Pancreas (tissue), 10 donors: ENCODE measurements around the gene SNX5. TPM values are rescaled to one million over a fixed set of nuclear protein-coding genes. Genes with fewer than 3 reads are reported as not detected.
A peak's percentile ranks its signal among the peaks of the same experiment; 100 is the strongest.

Source experiments
- ATAC-seq, 4 donors: fragments of 200-7000 bp; cut with Tn5 transposase; one replicate each; pipeline versions ENCODE4 v1.8.0 to v1.9.1; 2020; ENCODE audit warnings: mild to moderate bottlenecking in 4 of 4, moderate library complexity in 4 of 4
- DNase-seq, 6 donors: peaks; one replicate each; pipeline ENCODE4 v3.0.0-alpha.2; 2020
- FAIRE-seq: peaks from 2 replicates; lab custom pipeline; 2012; peaks lifted over from hg19 to GRCh38; lab: Jason Lieb, UNC
- H3K27ac ChIP-seq, 4 donors: fragments of 200-600 bp; sonication (generic); 1 replicate in 3 of 4; 2 replicates in 1 of 4; pipeline versions ENCODE4 v1.5.0 to v1.8.0; 2020
- H3K27me3 ChIP-seq, 4 donors: fragments of 200-600 bp; one replicate each; pipeline ENCODE4 v1.8.0; 2021
- H3K36me3 ChIP-seq, 3 donors: fragments of 200-600 bp; sonication (generic) in 1 of 3; one replicate each; pipeline versions ENCODE4 v1.5.0 to v1.8.0; 2020 to 2021
- H3K4me1 ChIP-seq, 3 donors: fragments of 200-600 bp; one replicate each; pipeline ENCODE4 v1.8.0; 2021
- H3K4me3 ChIP-seq, 4 donors: fragments of 200-600 bp; sonication (generic) in 2 of 4; one replicate each; pipeline versions ENCODE4 v1.5.0 to v1.8.0; 2020 to 2021
- H3K9me3 ChIP-seq, 4 donors: fragments of 200-600 bp; one replicate each; pipeline ENCODE4 v1.8.0; 2021
- WGBS, 2 donors: extraction: QIAGEN DNeasy Blood & Tissue Kit; methylation state at CpG; one replicate each; pipeline ENCODE4 v1.1.7; 2013; 5-methylcytosine and 5-hydroxymethylcytosine counted together
- intact Hi-C, 3 donors: fragments of 100-400 bp; cut with DNase I; formaldehyde crosslinking; loops; one replicate each; pipeline versions ENCODE4 v1.11.1 to v1.14.2; 2022
- polyA plus RNA-seq, 2 donors: library from polyadenylated mRNA; stranded (reverse); fragments of 200-250 nt; gene quantifications; one replicate each; pipeline ENCODE4 v1.2.3, GENCODE V29; 2013
- total RNA-seq, 6 donors: library from RNA; stranded (reverse); fragmentation: NEBNext Ultra II Directional in 4 of 6; extraction: Animal tissue kit (Norgen Biotek cat#: 25700) in 4 of 6; gene quantifications; one replicate each; pipeline versions ENCODE4 v1.2.1 to v1.2.4, GENCODE V29; 2021 to 2023
- TF ChIP-seq, protein P1 (sequence below), 4 donors: fragments of 200-600 bp; sonication (generic) in 3 of 4; IDR thresholded peaks; one replicate each; pipeline versions ENCODE4 v1.5.0 to v1.8.0; 2021; ENCODE audit warnings: antibody characterized with exemption in 4 of 4
- donor health status: healthy with polysubstance abuse.
- donor health status: DM: no; HTN: no; CAD: no; lungs with moderate emphysema.
- donor health status: DM: no; HTN: no; CAD: no.
- donor health status: control.
- donor health status: control.
- donor health status: Bipolar disorder and iron deficiency.
- donor health status: DM: yes; HTN: yes; CAD: no.
- donor health status: DM: no; HTN: no; CAD: no.
- donor health status: DM: no; HTN: no; CAD: no.
- donor health status: DM: yes; HTN: yes; CAD: no.

Gene SNX5
- total and polyA plus RNA-seq, 8 donors: 20.5 to 38.4 (median 31.1) TPM

DNA sequence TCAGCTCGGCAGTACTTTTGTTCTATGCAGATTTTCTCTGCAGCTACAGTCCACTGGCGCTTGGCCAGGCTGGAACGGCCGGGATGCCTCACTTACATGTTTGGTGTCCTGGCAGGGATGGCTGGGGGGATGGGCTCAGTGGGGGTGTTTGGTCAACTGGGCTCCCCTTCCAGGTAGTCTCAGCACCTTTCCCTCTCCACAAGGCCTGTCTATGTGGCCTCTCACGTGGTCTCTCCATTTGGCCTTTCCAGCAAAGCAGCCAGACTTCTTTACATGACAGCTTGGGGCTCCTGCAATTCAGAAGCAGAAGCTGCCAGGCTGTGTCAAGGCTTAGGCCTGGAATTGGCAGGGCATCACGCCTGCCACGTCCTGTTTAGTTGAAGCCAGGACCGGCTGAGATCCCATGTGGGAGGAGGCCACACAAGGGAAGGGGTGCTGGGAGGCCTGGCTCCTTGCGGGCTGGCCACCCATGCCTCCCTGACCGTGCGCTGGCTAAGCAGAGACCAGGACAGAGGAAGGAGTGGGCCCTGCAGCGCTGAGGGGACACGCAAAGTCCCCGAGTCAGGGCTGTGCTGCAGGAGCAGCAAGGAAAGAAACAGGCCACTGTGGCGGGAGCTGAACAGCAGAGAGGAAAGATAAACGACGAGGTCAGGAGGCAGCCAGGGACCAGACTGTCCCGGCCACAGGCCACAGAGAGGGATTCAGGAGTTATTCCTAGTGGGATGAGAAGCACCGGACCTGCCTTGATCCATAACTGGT, 39.1 kb upstream of the SNX5 start:
- 70 to 80% methylated on average over 19 of the region's 19 CpGs for WGBS, 2 donors
- no peaks in the 10 kb centered on the region for H3K9me3 ChIP-seq
- H3K27me3 ChIP-seq: no peaks in the 10 kb centered on the region
- no peak overlapping the region for H3K4me3 ChIP-seq
- FAIRE-seq: no peak
- H3K4me1 ChIP-seq: no peaks in the 10 kb centered on the region
- peak in 2 of 6 donors; percentile 51 to 77 for DNase-seq
- no peaks in the 10 kb centered on the region for H3K36me3 ChIP-seq
- ATAC-seq: peak in 1 of 4 donors; percentile 18
- intact Hi-C loops: no loop called here
- no peak overlapping the region for H3K27ac ChIP-seq
- TF ChIP-seq, protein P1, sequence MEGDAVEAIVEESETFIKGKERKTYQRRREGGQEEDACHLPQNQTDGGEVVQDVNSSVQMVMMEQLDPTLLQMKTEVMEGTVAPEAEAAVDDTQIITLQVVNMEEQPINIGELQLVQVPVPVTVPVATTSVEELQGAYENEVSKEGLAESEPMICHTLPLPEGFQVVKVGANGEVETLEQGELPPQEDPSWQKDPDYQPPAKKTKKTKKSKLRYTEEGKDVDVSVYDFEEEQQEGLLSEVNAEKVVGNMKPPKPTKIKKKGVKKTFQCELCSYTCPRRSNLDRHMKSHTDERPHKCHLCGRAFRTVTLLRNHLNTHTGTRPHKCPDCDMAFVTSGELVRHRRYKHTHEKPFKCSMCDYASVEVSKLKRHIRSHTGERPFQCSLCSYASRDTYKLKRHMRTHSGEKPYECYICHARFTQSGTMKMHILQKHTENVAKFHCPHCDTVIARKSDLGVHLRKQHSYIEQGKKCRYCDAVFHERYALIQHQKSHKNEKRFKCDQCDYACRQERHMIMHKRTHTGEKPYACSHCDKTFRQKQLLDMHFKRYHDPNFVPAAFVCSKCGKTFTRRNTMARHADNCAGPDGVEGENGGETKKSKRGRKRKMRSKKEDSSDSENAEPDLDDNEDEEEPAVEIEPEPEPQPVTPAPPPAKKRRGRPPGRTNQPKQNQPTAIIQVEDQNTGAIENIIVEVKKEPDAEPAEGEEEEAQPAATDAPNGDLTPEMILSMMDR (IDR thresholded peaks at IDR 0.05): no peak

DNA sequence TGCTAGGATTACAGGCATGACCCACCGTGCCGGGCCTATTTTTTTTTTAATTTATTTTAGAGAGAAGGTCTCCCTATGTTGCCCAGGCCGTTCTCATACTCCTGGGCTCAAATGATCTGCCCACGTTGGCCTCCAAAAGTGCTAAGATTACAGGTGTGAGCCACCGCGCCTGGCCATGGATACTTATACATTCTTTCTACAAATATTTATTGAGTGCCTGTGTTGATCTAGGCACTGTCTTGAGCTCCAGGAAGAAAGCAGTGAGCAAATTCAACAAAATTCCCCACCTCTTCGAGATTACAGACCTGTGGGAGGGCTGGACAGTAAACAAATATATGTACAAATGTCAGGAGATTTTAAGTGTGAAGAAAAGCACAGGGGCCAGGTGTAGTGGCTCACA, 38.1 kb upstream of the SNX5 start:
- no peaks in the 10 kb centered on the region for H3K4me1 ChIP-seq
- WGBS, 2 donors: 56 to 60% methylated on average over 7 of the region's 7 CpGs
- FAIRE-seq (no peak), DNase-seq (no peak), ATAC-seq (peak in 3 of 4 donors; percentile 45 to 74 (median 63))
- intact Hi-C loops: no loop called here
- H3K27me3 ChIP-seq: no peaks in the 10 kb centered on the region
- H3K36me3 ChIP-seq: no peaks in the 10 kb centered on the region
- H3K27ac ChIP-seq: no peak overlapping the region
- no peaks in the 10 kb centered on the region for H3K9me3 ChIP-seq
- no peak overlapping the region for H3K4me3 ChIP-seq
- TF ChIP-seq, protein P1 (IDR thresholded peaks at IDR 0.05): no peak

DNA sequence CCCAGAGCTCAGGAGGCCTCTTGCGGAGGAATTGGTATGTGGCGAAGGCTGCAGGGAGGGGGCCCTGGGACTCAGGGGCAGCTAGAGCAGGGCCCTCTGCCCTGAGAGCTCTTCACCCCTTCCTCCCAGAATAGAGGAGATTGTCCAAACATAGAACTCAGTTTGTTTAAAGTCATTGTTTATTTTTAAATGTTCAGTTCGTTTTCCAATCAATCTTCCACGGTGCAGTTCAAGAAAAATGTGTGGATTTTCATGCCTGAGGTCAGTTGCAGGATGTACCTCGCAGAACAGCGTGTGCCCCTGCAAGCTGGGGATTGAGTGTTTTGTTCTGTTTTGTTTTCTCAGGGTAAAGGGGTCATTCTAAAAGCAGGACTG, 37.4 kb upstream of the SNX5 start:
- H3K4me1 ChIP-seq: no peaks in the 10 kb centered on the region
- H3K27me3 ChIP-seq: no peaks in the 10 kb centered on the region
- TF ChIP-seq, protein P1 (IDR thresholded peaks at IDR 0.05): no peak
- H3K36me3 ChIP-seq: no peaks in the 10 kb centered on the region
- no peaks in the 10 kb centered on the region for H3K9me3 ChIP-seq
- DNase-seq: no peak
- no peak overlapping the region for H3K27ac ChIP-seq
- FAIRE-seq: no peak
- no peak overlapping the region for H3K4me3 ChIP-seq
- 63 to 65% methylated on average over 6 of the region's 6 CpGs for WGBS, 2 donors
- intact Hi-C loops: no loop called here
- no peak for ATAC-seq

DNA sequence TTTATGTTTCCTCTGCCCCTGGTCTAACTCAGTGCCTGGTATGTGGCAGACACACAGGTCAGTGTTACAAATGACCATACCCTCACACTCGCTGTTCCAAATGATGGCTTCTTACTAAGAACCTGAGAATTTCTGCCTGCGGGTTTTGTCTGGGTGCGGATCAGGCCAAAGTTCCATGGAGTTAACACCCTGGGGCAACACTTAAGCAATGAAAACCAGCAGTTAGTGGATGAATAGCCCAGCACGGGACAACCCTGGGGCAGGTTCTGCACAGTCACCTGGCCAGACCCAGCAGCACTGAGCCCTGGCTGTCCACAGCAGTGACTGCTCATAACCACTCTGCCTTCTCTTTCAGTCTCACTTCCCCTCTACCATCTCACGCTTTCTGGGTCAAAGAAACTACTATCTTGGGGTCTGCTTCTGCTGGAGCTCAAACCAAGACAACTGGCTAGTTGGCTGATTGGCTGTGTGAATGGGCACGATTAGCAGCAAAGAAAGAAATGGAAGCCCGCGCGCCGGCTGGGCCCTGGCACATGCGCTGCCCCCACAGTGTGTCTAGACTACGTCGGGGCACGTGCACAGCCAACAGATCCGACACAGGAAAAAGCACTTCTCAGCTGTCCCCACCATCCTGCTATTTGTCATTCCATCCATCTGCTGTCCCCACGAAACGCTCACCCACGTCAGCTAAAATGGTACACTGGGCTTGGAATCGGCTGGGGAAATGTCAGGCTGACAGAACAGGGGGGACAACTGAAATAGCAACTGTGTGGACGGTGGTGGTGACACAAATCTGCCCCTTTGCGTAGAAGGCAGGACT, 36.8 kb upstream of the SNX5 start:
- Histone ChIP-seq H3K4me1 (no peaks in the 10 kb centered on the region), H3K4me3 (no peak overlapping the region), H3K9me3 (no peaks in the 10 kb centered on the region), H3K36me3 (no peaks in the 10 kb centered on the region), H3K27ac (no peak overlapping the region), H3K27me3 (no peaks in the 10 kb centered on the region)
- DNase-seq (no peak), ATAC-seq (no peak), FAIRE-seq (no peak)
- intact Hi-C loops: no loop called here
- 89 to 90% methylated on average over 21 of the region's 21 CpGs for WGBS, 2 donors
- TF ChIP-seq, protein P1 (IDR thresholded peaks at IDR 0.05): no peak
